K562 (cell line): ENCODE data around the gene THADA. TPM values are rescaled to one million over a fixed set of nuclear protein-coding genes. Genes with fewer than 3 reads are reported as not detected.

Experiments
- ASH1L ChIP-seq: fragments of 450-650 bp; IDR thresholded peaks from 2 replicates; pipeline ENCODE4 v1.6.1; 2018; ENCODE audit warnings: borderline replicate concordance, mild to moderate bottlenecking, low read depth; ENCODE audit not compliant: partially characterized antibody
- BHLHE40 ChIP-seq: IDR thresholded peaks from 2 replicates; pipeline ENCODE4 v1.6.1; 2011; ENCODE audit warnings: low read length, improper control_type of control experiment
- CBX1 ChIP-seq: sonication (generic); IDR thresholded peaks from 2 replicates; pipeline ENCODE4 v1.6.1; 2016; ENCODE audit warnings: antibody characterized with exemption, low read depth, mild to moderate bottlenecking
- CREB1 ChIP-seq, 2 experiments: sonication (generic) in 1 of 2; formaldehyde crosslinking in 1 of 2; IDR thresholded peaks; 2 replicates each; pipeline versions ENCODE4 v1.6.1 to v1.8.0; 2012 to 2022; ENCODE audit warnings: inconsistent platforms in 1 of 2, mild to moderate bottlenecking in 1 of 2, missing genetic modification reagents in 1 of 2, moderate library complexity in 1 of 2
- DIDO1 ChIP-seq: fragments of 450-650 bp; IDR thresholded peaks from 2 replicates; pipeline ENCODE4 v1.6.1; 2016; ENCODE audit warnings: low read depth, missing biosample characterization, missing genetic modification characterization
- EWSR1 ChIP-seq: fragments of 450-650 bp; IDR thresholded peaks from 2 replicates; pipeline ENCODE4 v1.6.1; 2018; ENCODE audit warnings: borderline replicate concordance, mild to moderate bottlenecking, low read depth, moderate library complexity; ENCODE audit not compliant: partially characterized antibody
- HIVEP1 ChIP-seq: fragments of 250-450 bp; sonication (Bioruptor Pico); IDR thresholded peaks from 2 replicates; pipeline ENCODE4 v1.4.0; 2020; ENCODE audit warnings: mild to moderate bottlenecking
- HMGN3 ChIP-seq: IDR thresholded peaks from 2 replicates; pipeline ENCODE4 v1.6.1; 2011; ENCODE audit warnings: borderline replicate concordance, low read depth, mild to moderate bottlenecking, mixed read lengths, low read length; ENCODE audit not compliant: insufficient read length; ENCODE audit errors: extremely low read depth
- L3MBTL2 ChIP-seq: fragments of 450-650 bp; IDR thresholded peaks from 2 replicates; pipeline ENCODE4 v1.6.1; 2016; ENCODE audit warnings: mild to moderate bottlenecking, moderate library complexity
- RBM25 ChIP-seq: fragments of 200-400 bp; formaldehyde crosslinking; IDR thresholded peaks from 2 replicates; pipeline ENCODE4 v1.6.1; 2018; ENCODE audit warnings: low read length, low read depth, moderate library complexity; ENCODE audit not compliant: severe bottlenecking
- RCOR1 ChIP-seq, 2 experiments: IDR thresholded peaks; 2 replicates each; pipeline ENCODE4 v1.6.1; 2012; ENCODE audit warnings: low read depth in 2 of 2, low read length in 2 of 2, borderline replicate concordance in 1 of 2, improper control_type of control experiment in 1 of 2
- ZNF140 ChIP-seq: fragments of 250-450 bp; sonication (Bioruptor Pico); IDR thresholded peaks from 2 replicates; pipeline ENCODE4 v1.8.0; 2021; ENCODE audit warnings: moderate library complexity, mild to moderate bottlenecking, inconsistent platforms
- ZNF668 ChIP-seq: fragments of 250-450 bp; sonication (Bioruptor Pico); IDR thresholded peaks from 2 replicates; pipeline ENCODE4 v1.8.0; 2022; ENCODE audit warnings: mild to moderate bottlenecking, inconsistent platforms
- polyA plus RNA-seq, 8 experiments: library from polyadenylated mRNA; depleted of rRNA in 4 of 8; stranded (reverse) in 5 of 8; unstranded in 3 of 8; fragments of >200 nt; fragmentation: Nextera tagmentation in 2 of 8; fragmentation: Illumina TruSeq in 1 of 8; extraction: Ambion mirVana in 2 of 8; extraction: Trizol in 1 of 8; gene quantifications; 2 replicates each; pipeline versions ENCODE4 v1.2.1 to v1.2.3, GENCODE V29; 2011 to 2014; ENCODE audit warnings: inconsistent platforms in 1 of 8, missing spikeins in 1 of 8
- total RNA-seq, 7 experiments: library from RNA; depleted of rRNA in 6 of 7; stranded (reverse); fragments of >200 nt in 6 of 7; fragmentation: Illumina TruSeq in 2 of 7; extraction: Trizol in 2 of 7; gene quantifications; 2 replicates each; pipeline versions ENCODE4 v1.2.1 to v1.2.3, GENCODE V29; 2011 to 2021; ENCODE audit warnings: low replicate concordance in 1 of 7
- TF ChIP-seq, protein P1 (sequence below): fragments of 250-450 bp; sonication (Bioruptor Pico); IDR thresholded peaks from 2 replicates; pipeline ENCODE4 v1.4.0; 2020; ENCODE audit warnings: mild to moderate bottlenecking, moderate library complexity, borderline replicate concordance
- TF ChIP-seq, protein P2 (sequence below): fragments of 450-650 bp; IDR thresholded peaks from 2 replicates; pipeline ENCODE4 v1.6.1; 2018; ENCODE audit not compliant: partially characterized antibody
- TF ChIP-seq, protein P3 (sequence below): fragments of 450-650 bp; formaldehyde crosslinking; IDR thresholded peaks from 2 replicates; pipeline ENCODE4 v1.4.0; 2020; ENCODE audit warnings: mild to moderate bottlenecking, moderate library complexity
- TF ChIP-seq, protein P4 (sequence below): conservative IDR thresholded peaks from 2 replicates; pipeline ENCODE4 v1.6.1; 2011; ENCODE audit warnings: low read depth, mild to moderate bottlenecking, low read length; ENCODE audit not compliant: control insufficient read depth

Gene THADA
- total and polyA plus RNA-seq, 9 of the 15 experiments (the other 6 are each of a cell fraction or from before 2014, with no cell fraction given) = 17.8 to 34.7 (median 31.9) TPM

DNA sequence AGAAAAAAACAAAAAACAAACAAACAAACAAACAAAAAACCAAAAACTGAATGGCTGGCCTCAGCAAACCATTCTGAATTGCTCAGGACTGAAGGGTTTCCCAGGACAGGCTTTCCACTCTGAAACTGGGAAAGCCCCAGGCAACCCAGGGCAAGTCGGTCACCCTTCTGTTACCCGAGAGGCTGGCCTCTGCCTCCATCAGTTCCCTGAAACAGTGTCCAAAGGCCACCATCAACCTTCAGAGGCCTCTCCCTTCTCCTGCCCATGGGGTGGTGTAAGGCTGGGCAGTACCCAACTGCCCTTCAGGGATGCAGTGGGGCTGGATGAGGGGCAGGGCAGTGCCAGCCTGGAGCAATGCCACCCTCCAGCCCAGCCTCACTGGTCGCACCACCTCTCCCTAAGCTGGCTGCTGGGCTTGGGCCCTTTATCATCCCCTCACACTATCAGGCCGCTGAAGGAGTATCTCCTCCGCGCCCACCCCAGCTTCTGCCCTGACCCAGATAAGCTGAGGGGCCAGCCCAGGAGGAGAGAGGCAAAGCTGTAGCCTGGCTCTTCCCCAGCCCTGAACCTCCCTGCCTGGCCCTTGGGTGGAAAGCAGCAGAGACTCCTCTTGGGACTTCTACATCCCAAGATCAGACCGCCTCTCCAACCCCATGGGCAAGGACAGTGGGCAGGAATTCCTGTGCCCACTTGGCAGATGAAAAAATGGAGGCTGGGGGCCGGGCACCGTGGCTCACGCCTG lies 405.4 kb downstream of the THADA start (continued):
- TF ChIP-seq, protein P1, sequence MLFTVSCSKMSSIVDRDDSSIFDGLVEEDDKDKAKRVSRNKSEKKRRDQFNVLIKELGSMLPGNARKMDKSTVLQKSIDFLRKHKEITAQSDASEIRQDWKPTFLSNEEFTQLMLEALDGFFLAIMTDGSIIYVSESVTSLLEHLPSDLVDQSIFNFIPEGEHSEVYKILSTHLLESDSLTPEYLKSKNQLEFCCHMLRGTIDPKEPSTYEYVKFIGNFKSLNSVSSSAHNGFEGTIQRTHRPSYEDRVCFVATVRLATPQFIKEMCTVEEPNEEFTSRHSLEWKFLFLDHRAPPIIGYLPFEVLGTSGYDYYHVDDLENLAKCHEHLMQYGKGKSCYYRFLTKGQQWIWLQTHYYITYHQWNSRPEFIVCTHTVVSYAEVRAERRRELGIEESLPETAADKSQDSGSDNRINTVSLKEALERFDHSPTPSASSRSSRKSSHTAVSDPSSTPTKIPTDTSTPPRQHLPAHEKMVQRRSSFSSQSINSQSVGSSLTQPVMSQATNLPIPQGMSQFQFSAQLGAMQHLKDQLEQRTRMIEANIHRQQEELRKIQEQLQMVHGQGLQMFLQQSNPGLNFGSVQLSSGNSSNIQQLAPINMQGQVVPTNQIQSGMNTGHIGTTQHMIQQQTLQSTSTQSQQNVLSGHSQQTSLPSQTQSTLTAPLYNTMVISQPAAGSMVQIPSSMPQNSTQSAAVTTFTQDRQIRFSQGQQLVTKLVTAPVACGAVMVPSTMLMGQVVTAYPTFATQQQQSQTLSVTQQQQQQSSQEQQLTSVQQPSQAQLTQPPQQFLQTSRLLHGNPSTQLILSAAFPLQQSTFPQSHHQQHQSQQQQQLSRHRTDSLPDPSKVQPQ = no peak
- TF ChIP-seq EWSR1 = no peak
- peak in 1 of 2 experiments; percentile 85; a peak in 2 of 4 replicates for TF ChIP-seq RCOR1 (IDR thresholded peaks at IDR 0.05; ENCODE audit: borderline replicate concordance in 1 of 2, low read depth in 2 of 2, low read length in 2 of 2)
- no peak for TF ChIP-seq RBM25
- TF ChIP-seq HMGN3 = peak; percentile 98
- TF ChIP-seq, protein P2, sequence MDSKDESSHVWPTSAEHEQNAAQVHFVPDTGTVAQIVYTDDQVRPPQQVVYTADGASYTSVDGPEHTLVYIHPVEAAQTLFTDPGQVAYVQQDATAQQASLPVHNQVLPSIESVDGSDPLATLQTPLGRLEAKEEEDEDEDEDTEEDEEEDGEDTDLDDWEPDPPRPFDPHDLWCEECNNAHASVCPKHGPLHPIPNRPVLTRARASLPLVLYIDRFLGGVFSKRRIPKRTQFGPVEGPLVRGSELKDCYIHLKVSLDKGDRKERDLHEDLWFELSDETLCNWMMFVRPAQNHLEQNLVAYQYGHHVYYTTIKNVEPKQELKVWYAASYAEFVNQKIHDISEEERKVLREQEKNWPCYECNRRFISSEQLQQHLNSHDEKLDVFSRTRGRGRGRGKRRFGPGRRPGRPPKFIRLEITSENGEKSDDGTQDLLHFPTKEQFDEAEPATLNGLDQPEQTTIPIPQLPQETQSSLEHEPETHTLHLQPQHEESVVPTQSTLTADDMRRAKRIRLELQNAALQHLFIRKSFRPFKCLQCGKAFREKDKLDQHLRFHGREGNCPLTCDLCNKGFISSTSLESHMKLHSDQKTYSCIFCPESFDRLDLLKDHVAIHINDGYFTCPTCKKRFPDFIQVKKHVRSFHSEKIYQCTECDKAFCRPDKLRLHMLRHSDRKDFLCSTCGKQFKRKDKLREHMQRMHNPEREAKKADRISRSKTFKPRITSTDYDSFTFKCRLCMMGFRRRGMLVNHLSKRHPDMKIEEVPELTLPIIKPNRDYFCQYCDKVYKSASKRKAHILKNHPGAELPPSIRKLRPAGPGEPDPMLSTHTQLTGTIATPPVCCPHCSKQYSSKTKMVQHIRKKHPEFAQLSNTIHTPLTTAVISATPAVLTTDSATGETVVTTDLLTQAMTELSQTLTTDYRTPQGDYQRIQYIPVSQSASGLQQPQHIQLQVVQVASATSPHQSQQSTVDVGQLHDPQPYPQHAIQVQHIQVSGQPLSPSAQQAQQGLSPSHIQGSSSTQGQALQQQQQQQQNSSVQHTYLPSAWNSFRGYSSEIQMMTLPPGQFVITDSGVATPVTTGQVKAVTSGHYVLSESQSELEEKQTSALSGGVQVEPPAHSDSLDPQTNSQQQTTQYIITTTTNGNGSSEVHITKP = no peak
- no peak; the same call in 1 of the 2 replicates for TF ChIP-seq BHLHE40
- no peak for TF ChIP-seq DIDO1 (tag)
- no peak for TF ChIP-seq L3MBTL2
- 0 out of 2 replicates have a peak, but pooled peaks have one; percentile 33 for TF ChIP-seq CBX1
- peak; percentile 71 for TF ChIP-seq HIVEP1 (CRISPR knock-in tag)
- no peak for TF ChIP-seq ASH1L
- no peak for TF ChIP-seq ZNF140 (CRISPR knock-in tag)
- peak; percentile 60; the same call in 1 of the 2 replicates for TF ChIP-seq CREB1 (IDR thresholded peaks at IDR 0.05)
- no peak for TF ChIP-seq CREB1 (CRISPR knock-in tag; IDR thresholded peaks at IDR 0.05)
- TF ChIP-seq, protein P3, sequence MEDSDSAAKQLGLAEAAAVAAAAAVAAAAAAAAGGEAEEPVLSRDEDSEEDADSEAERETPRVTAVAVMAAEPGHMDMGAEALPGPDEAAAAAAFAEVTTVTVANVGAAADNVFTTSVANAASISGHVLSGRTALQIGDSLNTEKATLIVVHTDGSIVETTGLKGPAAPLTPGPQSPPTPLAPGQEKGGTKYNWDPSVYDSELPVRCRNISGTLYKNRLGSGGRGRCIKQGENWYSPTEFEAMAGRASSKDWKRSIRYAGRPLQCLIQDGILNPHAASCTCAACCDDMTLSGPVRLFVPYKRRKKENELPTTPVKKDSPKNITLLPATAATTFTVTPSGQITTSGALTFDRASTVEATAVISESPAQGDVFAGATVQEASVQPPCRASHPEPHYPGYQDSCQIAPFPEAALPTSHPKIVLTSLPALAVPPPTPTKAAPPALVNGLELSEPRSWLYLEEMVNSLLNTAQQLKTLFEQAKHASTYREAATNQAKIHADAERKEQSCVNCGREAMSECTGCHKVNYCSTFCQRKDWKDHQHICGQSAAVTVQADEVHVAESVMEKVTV (CRISPR knock-in tag) = no peak
- TF ChIP-seq ZNF668 (CRISPR knock-in tag) = peak; percentile 47; the same call in 1 of the 2 replicates
- TF ChIP-seq, protein P4, sequence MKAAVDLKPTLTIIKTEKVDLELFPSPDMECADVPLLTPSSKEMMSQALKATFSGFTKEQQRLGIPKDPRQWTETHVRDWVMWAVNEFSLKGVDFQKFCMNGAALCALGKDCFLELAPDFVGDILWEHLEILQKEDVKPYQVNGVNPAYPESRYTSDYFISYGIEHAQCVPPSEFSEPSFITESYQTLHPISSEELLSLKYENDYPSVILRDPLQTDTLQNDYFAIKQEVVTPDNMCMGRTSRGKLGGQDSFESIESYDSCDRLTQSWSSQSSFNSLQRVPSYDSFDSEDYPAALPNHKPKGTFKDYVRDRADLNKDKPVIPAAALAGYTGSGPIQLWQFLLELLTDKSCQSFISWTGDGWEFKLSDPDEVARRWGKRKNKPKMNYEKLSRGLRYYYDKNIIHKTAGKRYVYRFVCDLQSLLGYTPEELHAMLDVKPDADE = 0 out of 2 replicates have a peak, but pooled peaks have one; percentile 25
